Neural cell (in vitro differentiated cells): Measurements from ENCODE around the gene COPS4.
A peak's percentile ranks its signal among the peaks of the same experiment; 100 is the strongest.

Source experiments
- CTCF ChIP-seq: fragments of 450-650 bp; IDR thresholded peaks from 2 replicates; pipeline ENCODE4 v1.5.1; 2014; ENCODE audit warnings: antibody characterized with exemption, mild to moderate bottlenecking, moderate library complexity; ENCODE audit not compliant: poor library complexity, severe bottlenecking
- EP300 ChIP-seq: fragments of 450-650 bp; conservative IDR thresholded peaks from 2 replicates; pipeline ENCODE4 v1.6.1; 2014; ENCODE audit warnings: antibody characterized with exemption, mild to moderate bottlenecking, moderate library complexity; ENCODE audit not compliant: poor library complexity, severe bottlenecking
- EZH2 ChIP-seq: fragments of 200-600, 300-800 bp; shearing (Covaris generic), sonication (generic); IDR thresholded peaks from 2 replicates; pipeline ENCODE4 v1.6.1; 2014; ENCODE audit warnings: antibody characterized with exemption, low read length, borderline replicate concordance, mild to moderate bottlenecking; ENCODE audit not compliant: insufficient read depth, poor library complexity, severe bottlenecking
- MXI1 ChIP-seq: fragments of 450-650 bp; conservative IDR thresholded peaks from 2 replicates; pipeline ENCODE4 v1.6.1; 2014; ENCODE audit warnings: antibody characterized with exemption, mild to moderate bottlenecking; ENCODE audit not compliant: poor library complexity, severe bottlenecking
- POLR2AphosphoS5 ChIP-seq: IDR thresholded peaks from 2 replicates; pipeline ENCODE4 v1.6.1; 2012
- RAD21 ChIP-seq: fragments of 450-650 bp; conservative IDR thresholded peaks from 2 replicates; pipeline ENCODE4 v1.6.1; 2014; ENCODE audit warnings: antibody characterized with exemption, mild to moderate bottlenecking, moderate library complexity
- SMC3 ChIP-seq: fragments of 450-650 bp; conservative IDR thresholded peaks from 2 replicates; pipeline ENCODE4 v1.6.1; 2014; ENCODE audit warnings: antibody characterized with exemption, mild to moderate bottlenecking, moderate library complexity; ENCODE audit not compliant: poor library complexity
- TAF1 ChIP-seq: IDR thresholded peaks from 2 replicates; pipeline ENCODE4 v1.6.1; 2012; ENCODE audit warnings: low read depth

- TF ChIP-seq CTCF: peak; percentile 66
- no peak for TF ChIP-seq EZH2
- TF ChIP-seq RAD21: peak; percentile 57
- peak; percentile 65 for TF ChIP-seq EP300
- TF ChIP-seq POLR2AphosphoS5: peak; percentile 51
- peak; percentile 95 for TF ChIP-seq MXI1
- TF ChIP-seq SMC3: peak; percentile 54
- peak; percentile 46 for TF ChIP-seq TAF1
These were observed 22.1 kb upstream of the COPS4 start for GRCh38 chr4:83012687-83013419.
